Endothelial cell (in vitro differentiated cells): ENCODE results near the gene CPLANE2. TPM values are rescaled to one million over a fixed set of nuclear protein-coding genes. Genes with fewer than 3 reads are reported as not detected.

Source experiments
- DNase-seq: peaks from one replicate; pipeline ENCODE4 v3.0.0; 2021; ENCODE audit warnings: low spot score
- H3K27ac Mint-ChIP-seq: one replicate; pipeline ENCODE4 v1.8.0; 2021; ENCODE audit warnings: mixed read lengths, inconsistent platforms; ENCODE audit not compliant: unreplicated experiment
- H3K27me3 Mint-ChIP-seq: one replicate; pipeline ENCODE4 v1.8.0; 2021; ENCODE audit warnings: mild to moderate bottlenecking, moderate library complexity, mixed read lengths, inconsistent platforms; ENCODE audit not compliant: unreplicated experiment
- H3K36me3 Mint-ChIP-seq: one replicate; pipeline ENCODE4 v1.8.0; 2021; ENCODE audit warnings: mild to moderate bottlenecking, low read depth, mixed read lengths, inconsistent platforms; ENCODE audit not compliant: unreplicated experiment
- H3K4me1 Mint-ChIP-seq: one replicate; pipeline ENCODE4 v1.8.0; 2021; ENCODE audit warnings: mild to moderate bottlenecking, mixed read lengths, inconsistent platforms; ENCODE audit not compliant: unreplicated experiment
- H3K4me3 Mint-ChIP-seq: one replicate; pipeline ENCODE4 v1.8.0; 2021; ENCODE audit warnings: mild to moderate bottlenecking, mixed read lengths, inconsistent platforms; ENCODE audit not compliant: unreplicated experiment
- H3K9me3 Mint-ChIP-seq: one replicate; pipeline ENCODE4 v1.8.0; 2021; ENCODE audit warnings: mixed read lengths, inconsistent platforms; ENCODE audit not compliant: unreplicated experiment
- CTCF ChIP-seq: fragments of 200-600 bp; sonication (generic); IDR thresholded peaks from one replicate; pipeline ENCODE4 v1.5.0; 2021; ENCODE audit warnings: antibody characterized with exemption; ENCODE audit not compliant: unreplicated experiment
- long read RNA-seq: library from polyadenylated mRNA; unstranded; transcript quantifications from one replicate; pipeline ENCODE4 v2.0.0, GENCODE V29; 2020; ENCODE audit not compliant: unreplicated experiment
- total RNA-seq: library from RNA; stranded (reverse); fragmentation: NEBNext Ultra II Directional; extraction: Animal tissue kit (Norgen Biotek cat#: 25700); gene quantifications from one replicate; pipeline ENCODE4 v1.2.1, GENCODE V29; 2021; ENCODE audit not compliant: unreplicated experiment

The CPLANE2 gene
- total RNA-seq = 3.6 TPM
- long read RNA-seq, partial matches to known transcripts = 0 of 1 reads
- long read RNA-seq, other reads (novel, unspliced or antisense) = 0 of 1 reads

- Mint-ChIP-seq H3K36me3 (no peaks in the 10 kb centered on the region), H3K9me3 (no peaks in the 10 kb centered on the region), H3K4me3 (peak within 1 kb of the TSS; percentile 91), H3K4me1 (peaks cover 10% of the 10 kb centered on the region), H3K27ac (peak within 1 kb of the TSS; percentile 71), H3K27me3 (peaks cover 1% of the 10 kb centered on the region)
- DNase-seq = peak; percentile 91
- TF ChIP-seq CTCF = no peak
Measured at GRCh38 chr1:16236511-16237342, at the start of gene CPLANE2. CPLANE2 (minus strand) TSS chr1:16237183; CDS start chr1:16236742, 441 bp downstream.

GRCh38 chr1:16286122-16286521 is 49.1 kb upstream of the CPLANE2 start:
- Mint-ChIP-seq H3K4me1 (peaks cover 6% of the 10 kb centered on the region), H3K9me3 (no peaks in the 10 kb centered on the region), H3K27ac (no peak overlapping the region), H3K4me3 (no peak overlapping the region), H3K36me3 (peaks cover 7% of the 10 kb centered on the region), H3K27me3 (peaks cover 3% of the 10 kb centered on the region)
- no peak for TF ChIP-seq CTCF
- no peak for DNase-seq

- H3K27ac Mint-ChIP-seq = no peak overlapping the region
- peaks cover 3% of the 10 kb centered on the region for H3K36me3 Mint-ChIP-seq
- H3K9me3 Mint-ChIP-seq = no peaks in the 10 kb centered on the region
- TF ChIP-seq CTCF = no peak
- H3K27me3 Mint-ChIP-seq = no peaks in the 10 kb centered on the region
- no peak overlapping the region for H3K4me3 Mint-ChIP-seq
- no peak for DNase-seq
- peaks cover 12% of the 10 kb centered on the region for H3K4me1 Mint-ChIP-seq
Measured at GRCh38 chr1:16281765-16282164, 44.8 kb upstream of the CPLANE2 start.

GRCh38 chr1:16279186-16279585 is 42.2 kb upstream of the CPLANE2 start:
- no peak for DNase-seq
- H3K27me3 Mint-ChIP-seq = no peaks in the 10 kb centered on the region
- peaks cover 2% of the 10 kb centered on the region for H3K36me3 Mint-ChIP-seq
- H3K4me1 Mint-ChIP-seq = peaks cover 12% of the 10 kb centered on the region
- TF ChIP-seq CTCF = no peak
- H3K4me3 Mint-ChIP-seq = no peak overlapping the region
- H3K27ac Mint-ChIP-seq = no peak overlapping the region
- no peaks in the 10 kb centered on the region for H3K9me3 Mint-ChIP-seq

- Mint-ChIP-seq H3K27ac (no peak overlapping the region), H3K27me3 (no peaks in the 10 kb centered on the region), H3K4me3 (no peak overlapping the region), H3K9me3 (no peaks in the 10 kb centered on the region), H3K4me1 (peaks cover 11% of the 10 kb centered on the region), H3K36me3 (no peaks in the 10 kb centered on the region)
- no peak for TF ChIP-seq CTCF
- DNase-seq = no peak
Measured at GRCh38 chr1:16276302-16277030, 39.5 kb upstream of the CPLANE2 start.
